Measurements from ENCODE around the gene ABCB8. TPM values are rescaled to one million over a fixed set of nuclear protein-coding genes. Genes with fewer than 3 reads are reported as not detected.

ABCB8 gene
- total and polyA plus RNA-seq, 9 of the 15 experiments (the other 6 are each of a cell fraction or from before 2014, with no cell fraction given), result 7.6 to 106 (median 36.3) TPM

DNA sequence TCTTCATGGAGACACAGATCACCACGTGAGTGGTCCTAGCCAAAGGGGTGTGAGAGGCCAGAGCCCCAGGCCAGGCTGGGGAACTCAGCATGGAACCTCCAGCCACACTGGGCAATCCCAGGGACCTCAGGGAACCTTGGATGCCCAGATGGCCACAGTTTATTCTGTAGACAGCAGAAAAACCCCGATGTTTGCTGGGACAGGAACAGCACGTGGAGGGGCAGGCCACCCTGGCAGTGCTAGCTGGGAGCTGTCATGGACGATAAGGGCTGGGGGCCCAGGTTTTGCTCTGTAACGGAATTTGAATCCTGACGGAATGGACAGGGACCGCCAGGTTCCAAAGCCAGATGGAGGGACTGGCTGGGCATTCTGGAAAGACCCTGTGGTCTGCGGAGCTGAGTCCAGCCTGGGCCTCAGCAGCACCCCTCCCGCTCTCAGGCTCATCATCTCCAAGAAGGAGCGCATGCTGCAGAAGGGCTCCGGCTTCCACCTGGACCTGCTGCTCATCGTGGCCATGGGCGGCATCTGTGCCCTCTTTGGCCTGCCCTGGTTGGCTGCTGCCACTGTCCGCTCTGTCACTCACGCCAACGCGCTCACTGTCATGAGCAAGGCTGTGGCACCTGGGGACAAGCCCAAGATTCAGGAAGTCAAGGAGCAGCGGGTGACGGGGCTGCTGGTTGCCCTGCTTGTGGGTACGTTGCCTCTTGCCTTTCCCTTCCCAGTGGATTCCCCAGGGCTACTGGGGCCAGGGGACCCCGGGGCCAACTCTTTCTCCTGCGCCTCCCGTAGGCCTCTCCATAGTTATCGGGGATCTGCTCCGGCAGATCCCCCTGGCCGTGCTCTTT lies 46.8 kb downstream of the ABCB8 start:
- ChIA-PET CTCF (ENCODE audit: low intra/inter-chr PET ratio) (no interaction called here), POLR2A (interaction anchor here (0.7 to 1.8 kb wide), 5 partner anchors 10 to 79 kb away, joined by 3 to 8 read pairs (median 5); no protein-coding TSS in a partner anchor)
- H3K9me3 ChIP-seq (replicated peaks; ENCODE audit: control insufficient read depth, insufficient read depth, low read depth, low read length), result no peaks in the 10 kb centered on the region
- H3K9ac ChIP-seq (ENCODE audit: insufficient read depth in 1 of 2, low read depth in 2 of 2, low read length in 2 of 2), result peak overlapping the region in 1 of 2 experiments; percentile 41; a peak in 1 of 4 replicates
- in situ Hi-C loops (cut with MboI) (no loop called here), intact Hi-C loops (cut with micrococcal nuclease) (no loop called here)
- H3K4me1 ChIP-seq (replicated peaks in 1 of 2; ENCODE audit: control insufficient read depth in 2 of 2, insufficient read depth in 2 of 2, low read length in 2 of 2), result peaks cover 23 to 73% of the 10 kb centered on the region in 2 experiments
- no peaks in the 10 kb centered on the region for H3K27me3 ChIP-seq (ENCODE audit: control insufficient read depth in 2 of 2, insufficient read depth in 2 of 2, low read length in 2 of 2)
- ATAC-seq (no peak), FAIRE-seq (peak; percentile 15), DNase-seq (ENCODE audit: extremely low read depth in 1 of 4, low spot score in 3 of 4) (no peak)
- H3K4me3 ChIP-seq, result no peak overlapping the region
- peaks cover 96% of the 10 kb centered on the region for H3K36me3 ChIP-seq (ENCODE audit: control insufficient read depth, insufficient read depth, low read length)
- H2AFZ ChIP-seq (ENCODE audit: low read depth, low read length), result no peak overlapping the region
- no peak overlapping the region for H3K27ac ChIP-seq (ENCODE audit: extremely low read depth, low read depth, low read length)
- peaks cover 16% of the 10 kb centered on the region for H3K79me2 ChIP-seq (ENCODE audit: control insufficient read depth, insufficient read depth, low read length)
- H4K20me1 ChIP-seq (replicated peaks; ENCODE audit: control insufficient read depth, insufficient read depth, low read length), result peaks cover 4% of the 10 kb centered on the region
- no peaks in the 10 kb centered on the region for H3K9me1 ChIP-seq (ENCODE audit: control insufficient read depth, insufficient read depth, low read length)
- BruUV-seq (replicated peaks), result no TSS peak
- WGBS (ENCODE audit: insufficient coverage, low coverage, missing lambda C conversion rate), result 92% methylated on average over 26 of the region's 26 CpGs
- no peak overlapping the region for H3K4me2 ChIP-seq (ENCODE audit: insufficient read depth, low read length)
- TF ChIP-seq SUPT5H (IDR thresholded peaks at IDR 0.05) (0 out of 2 replicates have a peak, but pooled peaks have one; percentile 4), RBM34 (IDR thresholded peaks at IDR 0.05; ENCODE audit: borderline replicate concordance, insufficient read depth, low read length) (no peak), ZNF324 (CRISPR knock-in tag; IDR thresholded peaks at IDR 0.05) (no peak), ZNF77 (CRISPR knock-in tag; IDR thresholded peaks at IDR 0.05) (no peak), BHLHE40 (IDR thresholded peaks at IDR 0.05; ENCODE audit: low read length) (no peak), ZNF384 (IDR thresholded peaks at IDR 0.05; ENCODE audit: low read depth, low read length) (no peak), DMBX1 (CRISPR knock-in tag; IDR thresholded peaks at IDR 0.05; ENCODE audit: borderline replicate concordance) (no peak), TFAP4 (CRISPR knock-in tag; IDR thresholded peaks at IDR 0.05; ENCODE audit: borderline replicate concordance) (peak; percentile 18; the same call in 1 of the 2 replicates), MXI1 (IDR thresholded peaks at IDR 0.05; ENCODE audit: low read depth, low read length) (no peak), RBFOX2 (IDR thresholded peaks at IDR 0.05; ENCODE audit: low read depth, low read length) (peak; percentile 55)
- TF ChIP-seq, protein P1, sequence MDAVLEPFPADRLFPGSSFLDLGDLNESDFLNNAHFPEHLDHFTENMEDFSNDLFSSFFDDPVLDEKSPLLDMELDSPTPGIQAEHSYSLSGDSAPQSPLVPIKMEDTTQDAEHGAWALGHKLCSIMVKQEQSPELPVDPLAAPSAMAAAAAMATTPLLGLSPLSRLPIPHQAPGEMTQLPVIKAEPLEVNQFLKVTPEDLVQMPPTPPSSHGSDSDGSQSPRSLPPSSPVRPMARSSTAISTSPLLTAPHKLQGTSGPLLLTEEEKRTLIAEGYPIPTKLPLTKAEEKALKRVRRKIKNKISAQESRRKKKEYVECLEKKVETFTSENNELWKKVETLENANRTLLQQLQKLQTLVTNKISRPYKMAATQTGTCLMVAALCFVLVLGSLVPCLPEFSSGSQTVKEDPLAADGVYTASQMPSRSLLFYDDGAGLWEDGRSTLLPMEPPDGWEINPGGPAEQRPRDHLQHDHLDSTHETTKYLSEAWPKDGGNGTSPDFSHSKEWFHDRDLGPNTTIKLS (IDR thresholded peaks at IDR 0.05; ENCODE audit: borderline replicate concordance, low read depth), result no peak
- TF ChIP-seq, protein P2, sequence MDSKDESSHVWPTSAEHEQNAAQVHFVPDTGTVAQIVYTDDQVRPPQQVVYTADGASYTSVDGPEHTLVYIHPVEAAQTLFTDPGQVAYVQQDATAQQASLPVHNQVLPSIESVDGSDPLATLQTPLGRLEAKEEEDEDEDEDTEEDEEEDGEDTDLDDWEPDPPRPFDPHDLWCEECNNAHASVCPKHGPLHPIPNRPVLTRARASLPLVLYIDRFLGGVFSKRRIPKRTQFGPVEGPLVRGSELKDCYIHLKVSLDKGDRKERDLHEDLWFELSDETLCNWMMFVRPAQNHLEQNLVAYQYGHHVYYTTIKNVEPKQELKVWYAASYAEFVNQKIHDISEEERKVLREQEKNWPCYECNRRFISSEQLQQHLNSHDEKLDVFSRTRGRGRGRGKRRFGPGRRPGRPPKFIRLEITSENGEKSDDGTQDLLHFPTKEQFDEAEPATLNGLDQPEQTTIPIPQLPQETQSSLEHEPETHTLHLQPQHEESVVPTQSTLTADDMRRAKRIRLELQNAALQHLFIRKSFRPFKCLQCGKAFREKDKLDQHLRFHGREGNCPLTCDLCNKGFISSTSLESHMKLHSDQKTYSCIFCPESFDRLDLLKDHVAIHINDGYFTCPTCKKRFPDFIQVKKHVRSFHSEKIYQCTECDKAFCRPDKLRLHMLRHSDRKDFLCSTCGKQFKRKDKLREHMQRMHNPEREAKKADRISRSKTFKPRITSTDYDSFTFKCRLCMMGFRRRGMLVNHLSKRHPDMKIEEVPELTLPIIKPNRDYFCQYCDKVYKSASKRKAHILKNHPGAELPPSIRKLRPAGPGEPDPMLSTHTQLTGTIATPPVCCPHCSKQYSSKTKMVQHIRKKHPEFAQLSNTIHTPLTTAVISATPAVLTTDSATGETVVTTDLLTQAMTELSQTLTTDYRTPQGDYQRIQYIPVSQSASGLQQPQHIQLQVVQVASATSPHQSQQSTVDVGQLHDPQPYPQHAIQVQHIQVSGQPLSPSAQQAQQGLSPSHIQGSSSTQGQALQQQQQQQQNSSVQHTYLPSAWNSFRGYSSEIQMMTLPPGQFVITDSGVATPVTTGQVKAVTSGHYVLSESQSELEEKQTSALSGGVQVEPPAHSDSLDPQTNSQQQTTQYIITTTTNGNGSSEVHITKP (IDR thresholded peaks at IDR 0.05; ENCODE audit: partially characterized antibody), result peak; percentile 27
- TF ChIP-seq, protein P3, sequence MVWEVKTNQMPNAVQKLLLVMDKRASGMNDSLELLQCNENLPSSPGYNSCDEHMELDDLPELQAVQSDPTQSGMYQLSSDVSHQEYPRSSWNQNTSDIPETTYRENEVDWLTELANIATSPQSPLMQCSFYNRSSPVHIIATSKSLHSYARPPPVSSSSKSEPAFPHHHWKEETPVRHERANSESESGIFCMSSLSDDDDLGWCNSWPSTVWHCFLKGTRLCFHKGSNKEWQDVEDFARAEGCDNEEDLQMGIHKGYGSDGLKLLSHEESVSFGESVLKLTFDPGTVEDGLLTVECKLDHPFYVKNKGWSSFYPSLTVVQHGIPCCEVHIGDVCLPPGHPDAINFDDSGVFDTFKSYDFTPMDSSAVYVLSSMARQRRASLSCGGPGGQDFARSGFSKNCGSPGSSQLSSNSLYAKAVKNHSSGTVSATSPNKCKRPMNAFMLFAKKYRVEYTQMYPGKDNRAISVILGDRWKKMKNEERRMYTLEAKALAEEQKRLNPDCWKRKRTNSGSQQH (CRISPR knock-in tag; IDR thresholded peaks at IDR 0.05), result no peak

Measured in K562 (cell line).